Muscle layer of duodenum (tissue), 2 donors: ENCODE measurements around the gene CLCN5.

Source experiments
- H3K27ac ChIP-seq: one replicate; pipeline ENCODE4 v1.7.0; 2013; ENCODE audit warnings: mild to moderate bottlenecking, low read length
- H3K27me3 ChIP-seq: one replicate; pipeline ENCODE4 v1.7.0; 2013; ENCODE audit warnings: low read depth, mild to moderate bottlenecking, control low read depth, low read length
- H3K36me3 ChIP-seq, 2 donors: one replicate each; pipeline ENCODE4 v1.7.0; 2013; ENCODE audit warnings: low read length in 2 of 2, control low read depth in 1 of 2, mild to moderate bottlenecking in 1 of 2; ENCODE audit not compliant: insufficient read depth in 2 of 2, control insufficient read depth in 1 of 2
- H3K4me1 ChIP-seq, 2 donors: one replicate each; pipeline ENCODE4 v1.7.0; 2013; ENCODE audit warnings: low read length in 2 of 2, mild to moderate bottlenecking in 2 of 2, control low read depth in 1 of 2, moderate library complexity in 1 of 2; ENCODE audit not compliant: insufficient read depth in 2 of 2, control insufficient read depth in 1 of 2
- H3K4me3 ChIP-seq, 2 donors: one replicate each; pipeline ENCODE4 v1.7.0; 2013; ENCODE audit warnings: low read length in 2 of 2, low read depth in 1 of 2, mild to moderate bottlenecking in 1 of 2
- H3K9me3 ChIP-seq, 2 donors: one replicate each; pipeline ENCODE4 v1.7.0; 2013; ENCODE audit warnings: low read length in 2 of 2, control low read depth in 1 of 2, mild to moderate bottlenecking in 1 of 2; ENCODE audit not compliant: control insufficient read depth in 1 of 2
- donor health status: healthy.

CLCN5 gene

DNA sequence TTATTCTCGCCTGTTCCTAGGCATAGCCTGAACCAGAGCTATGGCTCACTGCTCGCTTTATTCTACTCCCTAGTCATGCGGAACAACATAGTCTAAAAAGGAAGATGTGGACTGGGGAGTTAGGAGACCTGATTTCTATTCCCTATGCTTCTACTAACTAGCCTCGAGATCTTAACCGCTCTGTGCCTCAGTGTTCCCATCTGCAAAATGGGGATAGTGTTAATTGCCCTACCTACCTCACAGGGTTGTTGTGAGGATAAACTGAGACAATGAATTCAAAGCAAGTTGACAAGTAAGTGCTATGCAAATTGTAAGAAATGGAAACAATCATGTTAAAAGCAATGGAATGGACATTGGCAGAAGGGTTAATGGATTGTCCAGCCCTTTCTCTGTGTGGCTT is 176.4 kb downstream of the CLCN5 start:
- Histone ChIP-seq H3K27me3 (no peaks in the 10 kb centered on the region), H3K4me1 (no peaks in the 10 kb centered on the region)

GRCh38 chrX:50099331-50099730 is 176.9 kb downstream of the CLCN5 start:
- Histone ChIP-seq H3K9me3 (no peaks in the 10 kb centered on the region), H3K4me1 (peaks cover 0 to 4% of the 10 kb centered on the region in 2 donors), H3K36me3 (no peaks in the 10 kb centered on the region), H3K4me3 (no peak overlapping the region), H3K27me3 (no peaks in the 10 kb centered on the region), H3K27ac (no peak overlapping the region)

More for the DNA sequence above, 176.4 kb downstream of the CLCN5 start:
- Histone ChIP-seq H3K9me3 (no peaks in the 10 kb centered on the region), H3K36me3 (no peaks in the 10 kb centered on the region), H3K27ac (no peak overlapping the region), H3K4me3 (no peak overlapping the region)

DNA sequence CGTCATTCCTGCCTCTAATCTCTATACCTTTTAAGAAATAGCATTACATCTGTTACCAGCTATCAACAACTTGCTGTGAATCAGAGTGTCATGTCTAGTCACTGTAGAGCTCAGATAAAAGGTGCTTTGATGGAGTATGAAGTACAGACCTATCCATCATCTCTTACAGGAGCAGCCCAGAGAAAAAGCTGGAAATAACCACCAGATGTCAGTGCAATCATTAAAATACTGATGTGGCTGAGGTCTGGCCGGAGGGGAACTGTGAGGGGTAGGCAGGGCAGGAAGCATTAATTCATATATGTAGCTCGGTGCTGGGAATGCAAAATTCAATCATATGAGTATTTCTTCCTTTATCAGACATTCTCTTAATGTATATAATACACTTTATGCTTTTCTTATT is 177.8 kb downstream of the CLCN5 start:
- Histone ChIP-seq H3K27me3 (no peaks in the 10 kb centered on the region), H3K4me1 (peaks cover 0 to 4% of the 10 kb centered on the region in 2 donors), H3K36me3 (no peaks in the 10 kb centered on the region), H3K9me3 (no peaks in the 10 kb centered on the region), H3K27ac (no peak overlapping the region), H3K4me3 (no peak overlapping the region)

DNA sequence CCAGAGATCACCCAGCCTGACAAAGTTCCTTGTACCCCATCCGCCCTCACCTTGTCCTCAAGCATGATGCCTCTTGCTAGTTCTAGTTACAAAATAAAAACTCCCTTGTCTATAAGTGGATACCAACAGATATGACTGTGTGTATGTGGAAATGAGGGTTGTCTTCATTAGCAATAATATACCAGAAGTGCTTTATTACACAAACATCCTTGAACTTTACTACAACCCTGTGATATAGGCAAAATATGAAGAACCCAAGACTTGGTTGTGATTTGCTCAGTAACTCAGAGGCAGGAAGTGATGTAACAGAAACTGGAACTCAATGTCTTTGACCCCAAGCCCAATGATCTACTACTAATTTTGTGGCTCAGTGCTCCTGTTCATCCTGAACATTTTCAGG is 180.8 kb downstream of the CLCN5 start:
- no peaks in the 10 kb centered on the region for H3K36me3 ChIP-seq

DNA sequence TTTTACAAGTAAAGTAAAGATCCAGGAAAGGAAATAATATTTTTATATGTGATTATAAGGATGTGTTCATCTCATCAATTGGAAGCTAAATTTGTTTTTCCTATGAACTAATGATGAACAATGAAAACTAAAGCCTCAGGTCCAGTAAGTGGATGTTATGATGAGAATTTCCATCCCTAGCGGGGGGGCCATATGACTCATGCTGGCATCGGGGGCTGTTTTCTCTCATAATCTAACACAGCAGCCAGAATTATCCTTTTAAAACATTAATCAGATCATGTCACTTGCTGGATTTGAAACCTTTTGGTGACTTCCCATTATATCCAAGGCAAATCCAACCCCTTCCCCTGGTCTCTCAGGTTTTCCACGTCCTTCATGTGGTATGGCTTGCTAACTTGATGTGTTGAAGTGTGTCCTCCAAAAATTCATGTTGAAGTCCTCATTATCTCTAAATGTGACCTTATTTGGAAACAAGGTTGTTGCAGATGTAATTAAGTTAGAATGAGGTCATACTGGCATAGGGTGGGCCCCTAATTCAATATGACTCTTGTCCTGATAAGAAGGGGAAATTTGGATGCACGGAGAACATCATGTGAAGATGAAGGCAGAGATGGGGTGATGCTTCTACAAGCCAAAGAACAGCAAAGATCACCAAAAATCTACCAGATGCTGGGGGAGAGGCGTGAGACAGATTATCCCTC is 181.6 kb downstream of the CLCN5 start:
- Histone ChIP-seq H3K27me3 (no peaks in the 10 kb centered on the region), H3K4me3 (no peak overlapping the region), H3K4me1 (peaks cover 0 to 4% of the 10 kb centered on the region in 2 donors), H3K36me3 (no peaks in the 10 kb centered on the region), H3K9me3 (no peaks in the 10 kb centered on the region), H3K27ac (no peak overlapping the region)

More for the DNA sequence above, 180.8 kb downstream of the CLCN5 start:
- Histone ChIP-seq H3K4me3 (no peak overlapping the region), H3K27ac (no peak overlapping the region), H3K9me3 (no peaks in the 10 kb centered on the region), H3K4me1 (peaks cover 0 to 4% of the 10 kb centered on the region in 2 donors), H3K27me3 (no peaks in the 10 kb centered on the region)

DNA sequence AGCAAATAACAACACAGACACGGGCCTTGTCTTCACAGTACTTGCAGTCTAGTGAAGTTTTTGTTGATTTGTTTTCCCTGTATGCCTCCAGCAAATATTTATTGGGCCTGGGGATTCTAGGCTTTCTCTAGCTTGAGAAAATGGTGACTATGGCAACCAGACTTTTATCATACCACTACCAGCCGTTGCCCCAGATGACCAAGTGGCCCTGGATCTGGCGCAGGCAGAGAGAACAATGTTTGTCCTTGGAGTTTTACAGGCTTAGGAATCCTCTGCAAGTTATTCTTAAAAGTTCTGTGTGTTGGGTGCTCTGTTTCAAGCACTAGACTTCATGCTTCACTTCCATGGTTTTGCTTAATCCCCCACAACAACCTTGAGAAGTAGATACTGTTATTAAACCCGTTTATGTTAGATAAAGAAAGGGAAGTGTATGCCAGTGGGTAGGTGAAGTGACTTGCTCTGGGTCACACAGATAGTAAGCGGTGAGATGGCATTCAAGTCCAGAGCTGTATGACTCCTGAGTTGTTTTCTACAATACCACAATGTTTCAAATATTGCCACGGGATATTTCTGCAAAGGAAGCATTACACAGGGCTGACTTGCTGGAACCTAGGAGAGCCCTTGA is 183.8 kb downstream of the CLCN5 start:
- H3K27me3 ChIP-seq, result no peaks in the 10 kb centered on the region
- no peaks in the 10 kb centered on the region for H3K36me3 ChIP-seq
- H3K4me3 ChIP-seq, result no peak overlapping the region
- H3K4me1 ChIP-seq, result peaks cover 0 to 4% of the 10 kb centered on the region in 2 donors
- no peaks in the 10 kb centered on the region for H3K9me3 ChIP-seq
- H3K27ac ChIP-seq, result no peak overlapping the region

- H3K36me3 ChIP-seq, result no peaks in the 10 kb centered on the region
- H3K4me1 ChIP-seq, result peaks cover 0 to 4% of the 10 kb centered on the region in 2 donors
- no peaks in the 10 kb centered on the region for H3K27me3 ChIP-seq
- H3K27ac ChIP-seq, result no peak overlapping the region
- no peak overlapping the region for H3K4me3 ChIP-seq
- no peaks in the 10 kb centered on the region for H3K9me3 ChIP-seq
These were observed 185.1 kb downstream of the CLCN5 start for GRCh38 chrX:50107470-50107869.

DNA sequence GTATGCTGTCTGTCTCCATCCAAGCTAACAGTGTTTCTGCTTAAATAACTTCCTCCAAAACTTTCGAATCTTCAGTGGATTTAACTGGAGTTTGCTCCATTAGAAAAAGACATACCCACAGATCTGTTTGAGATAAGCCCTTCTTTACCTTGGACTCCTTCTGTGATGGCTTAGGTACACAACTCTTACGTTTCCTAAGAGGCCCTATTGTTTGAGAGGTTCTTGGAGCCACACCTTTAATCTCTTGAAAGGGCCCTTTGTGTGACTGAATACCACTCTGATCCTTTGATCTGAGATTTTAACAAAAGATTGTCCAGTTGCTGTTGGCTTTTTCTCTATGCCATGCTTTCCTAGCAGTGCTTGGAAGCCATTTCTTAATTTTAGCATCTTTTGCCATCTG is 185.9 kb downstream of the CLCN5 start:
- no peaks in the 10 kb centered on the region for H3K9me3 ChIP-seq
- no peak overlapping the region for H3K4me3 ChIP-seq
- no peak overlapping the region for H3K27ac ChIP-seq

DNA sequence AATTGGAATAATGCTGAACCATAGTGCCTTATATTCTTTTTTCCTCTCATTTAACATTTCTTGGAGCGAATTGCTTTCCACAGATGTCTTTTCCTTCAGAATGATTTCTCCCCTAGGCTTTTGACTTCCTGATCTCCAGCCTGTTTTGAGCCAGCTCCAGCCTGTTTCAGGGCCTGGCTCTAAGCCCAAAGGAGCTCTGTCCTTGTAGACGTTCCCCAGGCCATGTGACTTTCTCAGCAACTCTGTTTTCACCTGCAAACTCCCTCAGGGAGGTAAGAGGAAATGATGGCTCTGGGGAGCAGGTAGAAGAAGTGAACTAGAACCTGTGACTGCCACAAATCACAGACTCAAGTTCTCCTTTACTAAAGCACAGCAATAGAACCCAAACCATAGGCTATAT is 189.3 kb downstream of the CLCN5 start:
- H3K27me3 ChIP-seq, result no peaks in the 10 kb centered on the region
- H3K27ac ChIP-seq, result peak overlapping the region; percentile 16
- no peaks in the 10 kb centered on the region for H3K4me1 ChIP-seq
- H3K36me3 ChIP-seq, result no peaks in the 10 kb centered on the region
- H3K4me3 ChIP-seq, result no peak overlapping the region
- no peaks in the 10 kb centered on the region for H3K9me3 ChIP-seq

More for the DNA sequence above, 185.9 kb downstream of the CLCN5 start:
- no peaks in the 10 kb centered on the region for H3K27me3 ChIP-seq
- no peaks in the 10 kb centered on the region for H3K36me3 ChIP-seq
- H3K4me1 ChIP-seq, result peaks cover 0 to 4% of the 10 kb centered on the region in 2 donors

GRCh38 chrX:50114113-50114512 is 191.7 kb downstream of the CLCN5 start:
- H3K36me3 ChIP-seq, result no peaks in the 10 kb centered on the region
- no peaks in the 10 kb centered on the region for H3K9me3 ChIP-seq
- no peak overlapping the region for H3K27ac ChIP-seq
- H3K4me1 ChIP-seq, result no peaks in the 10 kb centered on the region
- no peak overlapping the region for H3K4me3 ChIP-seq
- H3K27me3 ChIP-seq, result no peaks in the 10 kb centered on the region

GRCh38 chrX:50115973-50116372 is 193.6 kb downstream of the CLCN5 start:
- no peaks in the 10 kb centered on the region for H3K27me3 ChIP-seq
- H3K36me3 ChIP-seq, result no peaks in the 10 kb centered on the region
- H3K27ac ChIP-seq, result no peak overlapping the region
- H3K4me3 ChIP-seq, result no peak overlapping the region
- H3K9me3 ChIP-seq, result no peaks in the 10 kb centered on the region
- no peaks in the 10 kb centered on the region for H3K4me1 ChIP-seq

DNA sequence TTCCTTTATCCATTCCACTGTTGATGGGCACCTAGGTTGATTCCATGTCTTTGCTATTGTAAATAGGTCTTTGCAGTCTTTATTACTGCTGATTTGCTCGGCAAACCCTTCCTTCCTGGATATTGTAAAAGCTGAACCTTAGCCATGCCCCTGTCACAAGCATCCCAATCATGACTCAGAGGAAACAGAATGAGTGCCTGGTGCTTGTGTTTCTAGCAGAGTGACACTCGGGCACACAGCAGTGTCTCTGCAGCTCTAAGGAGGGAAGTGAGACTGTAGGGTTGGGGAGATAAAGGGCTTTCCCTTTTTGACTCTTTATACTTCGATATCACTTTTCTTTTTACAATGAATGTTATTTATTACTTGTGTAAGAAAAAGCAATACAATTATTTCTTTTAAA is 195.1 kb downstream of the CLCN5 start:
- H3K36me3 ChIP-seq, result no peaks in the 10 kb centered on the region
- no peak overlapping the region for H3K4me3 ChIP-seq
- H3K27me3 ChIP-seq, result no peaks in the 10 kb centered on the region
- no peak overlapping the region for H3K27ac ChIP-seq
- no peaks in the 10 kb centered on the region for H3K9me3 ChIP-seq
- H3K4me1 ChIP-seq, result no peaks in the 10 kb centered on the region
